Forelimb muscle (tissue), 1 donor: ENCODE results near the gene DDX60. TPM values are rescaled to one million over a fixed set of nuclear protein-coding genes. Genes with fewer than 3 reads are reported as not detected.
A peak's percentile ranks its signal among the peaks of the same experiment; 100 is the strongest.

Source experiments
- DNase-seq: peaks from one replicate; pipeline ENCODE4 v3.0.0-alpha.2; 2013; ENCODE audit warnings: low read depth
- polyA plus RNA-seq: library from polyadenylated mRNA; unstranded; fragments of 120-200 nt; gene quantifications from one replicate; pipeline ENCODE4 v1.2.1, GENCODE V29; 2013; ENCODE audit not compliant: insufficient read length

DDX60 gene
- polyA plus RNA-seq, 1 donor = 3.8 TPM

DNA sequence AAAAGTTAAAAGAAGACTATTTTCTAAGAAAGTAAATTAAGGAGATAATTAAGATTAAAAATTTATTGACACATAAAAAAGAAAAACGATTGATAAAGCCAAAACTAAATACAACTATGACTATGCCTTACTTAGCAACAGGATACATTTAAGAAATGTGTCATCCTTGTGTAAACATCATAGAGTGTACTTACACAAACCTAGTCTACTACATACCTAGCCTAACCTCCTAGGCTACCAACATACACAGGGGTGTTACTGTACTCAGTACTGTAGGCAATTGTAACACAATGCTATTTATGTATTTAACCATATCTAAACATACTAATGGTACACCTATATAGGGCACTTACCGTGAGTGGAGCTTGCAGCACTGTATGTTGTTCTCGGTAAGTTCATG is 117.9 kb downstream of the DDX60 start:
- DNase-seq = no peak

DNA sequence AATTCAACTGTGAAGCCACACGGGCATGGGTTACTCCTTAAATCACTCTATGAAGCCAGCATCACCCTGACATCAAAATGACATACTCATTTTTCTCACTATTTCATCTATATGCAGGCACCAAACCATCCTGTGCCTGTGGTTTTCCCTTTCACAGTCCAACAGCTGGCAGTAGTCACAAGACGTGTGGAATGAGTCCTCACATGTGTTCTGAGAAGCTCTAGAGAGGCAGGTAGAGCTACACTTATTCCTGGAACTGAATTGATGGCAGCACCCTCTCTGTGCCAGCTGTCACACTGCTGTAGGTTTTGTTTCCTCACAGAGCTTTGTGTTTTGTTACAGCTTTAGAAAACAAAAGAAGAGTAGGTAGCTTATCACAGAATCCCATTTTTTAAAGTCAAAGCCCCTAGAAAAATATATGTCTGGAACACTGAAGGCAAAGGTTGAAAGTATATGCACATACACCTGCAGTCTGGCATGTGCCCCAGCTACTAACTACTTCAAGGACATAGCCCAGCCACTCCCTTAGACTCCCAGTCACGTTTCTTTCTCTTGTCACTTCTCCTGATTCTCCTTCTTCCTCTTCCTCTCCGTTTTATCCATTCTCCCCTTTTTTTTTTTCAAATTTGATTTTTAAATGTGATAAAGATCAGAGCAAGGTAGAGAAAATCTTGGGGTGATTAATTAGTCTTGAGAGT is 119.1 kb downstream of the DDX60 start:
- DNase-seq = no peak

- DNase-seq = no peak
Observed at GRCh38 chr4:168197926-168198325, 120.6 kb downstream of the DDX60 start.

DNA sequence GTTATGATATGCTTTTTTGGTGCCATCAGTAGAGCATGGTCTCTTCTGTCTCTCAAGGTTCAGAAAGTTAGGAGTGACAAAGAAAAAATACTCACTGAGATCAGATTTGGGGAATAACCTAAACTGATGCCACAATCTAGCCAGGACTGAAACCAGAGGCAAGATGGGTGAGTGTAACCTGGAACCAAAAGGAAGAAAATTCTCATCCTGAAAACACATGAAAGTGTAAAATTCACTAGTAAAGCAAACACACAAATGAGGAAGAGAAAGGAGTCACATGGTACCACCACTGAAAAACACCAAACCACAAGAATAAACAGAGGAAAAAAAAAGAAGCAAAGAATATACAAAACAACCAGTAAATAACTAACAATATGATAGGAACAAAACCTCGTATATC is 129.8 kb downstream of the DDX60 start:
- no peak for DNase-seq

DNA sequence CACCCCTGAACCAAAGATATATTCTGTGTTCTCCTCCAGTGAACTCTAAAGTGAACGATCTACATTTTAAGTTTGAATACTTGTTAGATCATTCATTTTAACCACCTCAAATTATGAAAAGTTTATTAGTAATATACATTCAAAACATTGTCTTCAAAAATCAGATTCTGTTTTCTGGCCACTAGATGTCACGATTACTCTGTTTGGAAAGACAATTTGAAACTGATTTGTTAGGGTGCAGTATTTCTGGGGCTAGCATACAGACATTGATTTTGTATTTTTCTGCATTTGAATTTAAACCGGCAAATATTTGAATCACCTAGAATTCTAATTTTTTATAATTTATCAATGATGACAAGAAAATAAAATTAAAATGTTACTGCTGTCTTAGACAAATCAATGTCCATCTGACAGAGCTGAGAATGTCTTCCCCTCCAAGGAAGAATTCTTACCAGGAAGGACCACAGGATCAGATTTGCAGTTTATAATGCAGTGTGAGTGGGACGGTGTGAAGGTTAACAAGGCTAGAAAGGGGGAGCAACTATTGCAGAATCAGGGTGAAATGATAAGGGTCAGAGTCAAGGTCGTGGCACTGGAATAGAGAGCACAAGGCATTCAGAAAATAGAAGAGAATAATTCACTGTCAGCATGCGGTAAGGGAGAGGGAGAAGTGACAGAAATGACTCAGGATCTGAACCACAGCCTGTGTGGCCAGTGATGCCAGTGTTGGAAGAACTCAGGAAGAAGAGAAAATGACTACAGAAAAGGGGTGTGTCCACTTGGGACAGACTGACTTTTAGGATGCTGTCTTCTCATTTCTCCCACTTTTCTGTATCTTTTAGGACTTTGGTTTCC is 134.6 kb downstream of the DDX60 start:
- DNase-seq = peak; percentile 25

DNA sequence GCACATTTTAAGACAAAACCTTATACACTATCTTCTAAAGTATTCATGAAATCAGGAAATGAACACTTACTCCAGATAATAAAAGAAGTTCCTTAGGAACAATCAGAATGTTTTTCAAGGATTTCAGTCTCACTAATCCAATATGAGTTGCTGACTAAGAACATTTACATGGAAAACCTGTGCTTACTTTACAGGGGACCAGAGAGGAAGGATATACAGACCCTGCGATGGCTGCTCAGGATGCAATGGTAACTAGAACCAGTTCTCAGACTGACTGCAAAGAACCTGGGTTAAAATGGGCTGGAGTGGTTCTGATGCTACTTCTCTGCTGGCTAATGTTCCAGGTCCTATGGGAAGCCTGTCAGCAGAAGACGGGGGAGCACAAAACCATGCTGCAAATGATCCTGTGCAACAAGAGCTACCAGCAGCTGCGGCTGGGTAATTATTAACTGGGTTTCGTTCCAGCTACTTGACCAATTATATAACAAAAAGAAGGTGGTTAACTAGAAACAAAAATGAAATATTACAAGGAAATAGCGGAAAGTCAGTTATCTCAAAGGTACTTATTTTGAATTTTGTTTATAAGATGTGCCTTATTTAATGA is 140.9 kb downstream of the DDX60 start:
- DNase-seq = no peak

- DNase-seq = no peak
Observed at GRCh38 chr4:168174308-168174707, 144.2 kb downstream of the DDX60 start.

- DNase-seq = no peak
Observed at GRCh38 chr4:168167714-168168284, 150.8 kb downstream of the DDX60 start.

Other genes starting within 250 kb of the DDX60 start
- gene ANXA10, start 226.2 kb downstream of the DDX60 start, polyA plus RNA-seq = not detected
- 6.9 TPM for gene DDX60L, start 161.7 kb upstream of the DDX60 start, polyA plus RNA-seq
- gene PALLD, start 178.3 kb upstream of the DDX60 start, polyA plus RNA-seq = 167 TPM